ENCODE measurements around the gene PLEKHB2.
"Not testable (repeated sequence)": the region's sequence is repeated elsewhere in the genome, so short reads cannot be mapped to it uniquely, and the experiment has no call there.

PLEKHB2 gene

DNA sequence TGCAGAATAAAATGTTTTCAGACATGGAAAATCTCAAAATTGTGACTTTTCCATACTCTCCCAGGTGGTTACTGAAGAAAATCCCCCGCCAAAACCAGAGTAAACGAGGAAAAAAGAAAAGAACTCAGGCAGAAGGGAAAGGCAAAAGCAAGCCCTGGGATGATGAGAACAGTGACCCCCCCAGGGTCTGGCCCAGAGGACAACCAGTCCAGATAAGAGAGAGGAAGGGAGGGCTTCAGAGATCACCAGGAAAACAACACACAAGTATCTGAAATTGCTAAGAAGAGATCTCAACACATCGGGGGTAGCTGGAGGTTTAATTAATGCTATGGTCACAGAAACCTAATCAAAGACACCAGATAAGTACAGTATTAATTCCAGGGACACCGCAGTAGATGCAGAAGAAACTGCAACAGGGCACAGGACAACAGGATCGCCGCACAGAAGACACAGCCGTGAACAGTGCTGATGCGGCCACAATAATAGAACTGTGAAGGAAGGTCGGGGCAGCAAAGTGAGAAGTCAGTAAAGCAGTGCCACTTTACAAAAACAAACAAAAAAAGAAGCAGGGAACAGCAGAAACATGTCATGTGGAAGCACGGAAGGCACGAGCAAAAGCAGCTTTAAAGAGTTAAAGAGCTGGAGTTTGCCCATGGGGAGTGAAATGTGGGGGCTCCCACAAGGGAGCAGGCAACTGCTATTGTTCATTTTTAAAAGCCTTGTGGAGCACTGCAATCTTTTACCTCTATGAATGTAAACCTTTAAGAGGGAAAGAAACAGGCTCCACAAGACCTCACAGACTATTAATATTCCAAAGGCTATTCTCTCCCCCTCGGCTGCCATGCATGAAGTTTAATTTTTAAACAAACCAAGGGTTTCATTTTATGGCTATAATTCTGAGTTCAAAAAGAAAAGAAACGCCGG is 40.3 kb upstream of the PLEKHB2 start:
- Histone ChIP-seq H3K9ac (ENCODE audit: low read length) (no peak overlapping the region), H3K9me3 (replicated peaks; ENCODE audit: insufficient read depth, low read length) (no peaks in the 10 kb centered on the region), H2AFZ (ENCODE audit: low read length) (no peak overlapping the region), H3K79me2 (ENCODE audit: low read length) (peaks cover 97% of the 10 kb centered on the region), H3F3A (ENCODE audit: insufficient read depth, low read length) (no peaks in the 10 kb centered on the region), H3K4me2 (ENCODE audit: low read depth, low read length) (no peak overlapping the region), H3K36me3 (replicated peaks; ENCODE audit: insufficient read depth, low read length) (peaks cover 3% of the 10 kb centered on the region; the same call in 1 of the 2 replicates), H3K27ac (ENCODE audit: low read length) (no peak overlapping the region), H4K20me1 (ENCODE audit: insufficient read depth, low read length) (peaks cover 7% of the 10 kb centered on the region), H3K4me1 (ENCODE audit: low read length) (no peaks in the 10 kb centered on the region), H3K9me2 (replicated peaks; ENCODE audit: insufficient read depth, low read length) (no peaks in the 10 kb centered on the region), H3K4me3 (ENCODE audit: low read length) (no peak overlapping the region), H3K27me3 (replicated peaks; ENCODE audit: insufficient read depth, low read length) (no peaks in the 10 kb centered on the region)
- TF ChIP-seq, protein P1, sequence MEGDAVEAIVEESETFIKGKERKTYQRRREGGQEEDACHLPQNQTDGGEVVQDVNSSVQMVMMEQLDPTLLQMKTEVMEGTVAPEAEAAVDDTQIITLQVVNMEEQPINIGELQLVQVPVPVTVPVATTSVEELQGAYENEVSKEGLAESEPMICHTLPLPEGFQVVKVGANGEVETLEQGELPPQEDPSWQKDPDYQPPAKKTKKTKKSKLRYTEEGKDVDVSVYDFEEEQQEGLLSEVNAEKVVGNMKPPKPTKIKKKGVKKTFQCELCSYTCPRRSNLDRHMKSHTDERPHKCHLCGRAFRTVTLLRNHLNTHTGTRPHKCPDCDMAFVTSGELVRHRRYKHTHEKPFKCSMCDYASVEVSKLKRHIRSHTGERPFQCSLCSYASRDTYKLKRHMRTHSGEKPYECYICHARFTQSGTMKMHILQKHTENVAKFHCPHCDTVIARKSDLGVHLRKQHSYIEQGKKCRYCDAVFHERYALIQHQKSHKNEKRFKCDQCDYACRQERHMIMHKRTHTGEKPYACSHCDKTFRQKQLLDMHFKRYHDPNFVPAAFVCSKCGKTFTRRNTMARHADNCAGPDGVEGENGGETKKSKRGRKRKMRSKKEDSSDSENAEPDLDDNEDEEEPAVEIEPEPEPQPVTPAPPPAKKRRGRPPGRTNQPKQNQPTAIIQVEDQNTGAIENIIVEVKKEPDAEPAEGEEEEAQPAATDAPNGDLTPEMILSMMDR (IDR thresholded peaks at IDR 0.05; ENCODE audit: low read length) = no peak
- TF ChIP-seq EZH2phosphoT487 (IDR thresholded peaks at IDR 0.05; ENCODE audit: low read length) = no peak
- DNase-seq = no peak

DNA sequence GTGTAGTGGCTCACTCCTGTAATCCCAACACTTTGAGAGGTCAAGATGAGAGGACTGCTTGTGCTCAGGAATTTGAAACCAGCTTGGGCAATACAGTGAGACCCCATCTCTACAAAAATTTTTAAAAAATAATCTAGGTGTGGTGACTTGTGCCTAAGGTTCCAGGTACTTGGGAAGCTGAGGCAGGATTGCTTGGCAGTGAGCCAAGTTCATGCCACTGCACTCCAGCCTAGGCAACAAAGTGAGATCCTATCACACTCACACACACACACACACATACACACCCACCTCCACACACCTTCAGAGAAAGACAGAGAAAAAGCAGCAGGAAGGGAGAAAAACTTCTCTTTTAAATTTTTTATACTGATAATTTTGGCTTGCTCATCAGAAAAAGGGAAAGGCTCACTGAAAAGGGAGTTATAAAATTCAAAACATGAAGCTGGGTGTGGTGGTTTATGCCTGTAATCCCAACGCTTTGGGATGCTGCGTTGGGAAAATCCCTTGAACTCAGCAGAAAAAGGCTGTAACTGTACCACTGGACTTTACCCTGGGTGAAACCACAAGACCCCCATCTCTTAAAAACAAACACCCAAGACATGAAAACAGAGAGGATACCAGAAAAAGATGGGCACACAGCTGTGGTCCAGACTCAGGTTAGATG is 37.5 kb upstream of the PLEKHB2 start:
- Histone ChIP-seq H4K20me1 (ENCODE audit: insufficient read depth, low read length) (peaks cover 4% of the 10 kb centered on the region), H3K9ac (ENCODE audit: low read length) (no peak overlapping the region), H2AFZ (ENCODE audit: low read length) (no peak overlapping the region), H3K9me2 (replicated peaks; ENCODE audit: insufficient read depth, low read length) (no peaks in the 10 kb centered on the region), H3K4me1 (ENCODE audit: low read length) (no peaks in the 10 kb centered on the region), H3K79me2 (ENCODE audit: low read length) (peaks cover 97% of the 10 kb centered on the region), H3F3A (ENCODE audit: insufficient read depth, low read length) (no peaks in the 10 kb centered on the region), H3K27me3 (replicated peaks; ENCODE audit: insufficient read depth, low read length) (no peaks in the 10 kb centered on the region), H3K27ac (ENCODE audit: low read length) (no peak overlapping the region), H3K9me3 (replicated peaks; ENCODE audit: insufficient read depth, low read length) (no peaks in the 10 kb centered on the region), H3K36me3 (replicated peaks; ENCODE audit: insufficient read depth, low read length) (0 out of 2 replicates have a peak, but pooled peaks cover 6% of the 10 kb centered on the region), H3K4me3 (ENCODE audit: low read length) (no peak overlapping the region), H3K4me2 (ENCODE audit: low read depth, low read length) (no peak overlapping the region)
- no peak for DNase-seq
- TF ChIP-seq, protein P1 (IDR thresholded peaks at IDR 0.05; ENCODE audit: low read length) = no peak
- TF ChIP-seq EZH2 (optimal IDR thresholded peaks at IDR 0.05; ENCODE audit: low read depth, low read length) (no peak), EZH2phosphoT487 (IDR thresholded peaks at IDR 0.05; ENCODE audit: low read length) (no peak)

DNA sequence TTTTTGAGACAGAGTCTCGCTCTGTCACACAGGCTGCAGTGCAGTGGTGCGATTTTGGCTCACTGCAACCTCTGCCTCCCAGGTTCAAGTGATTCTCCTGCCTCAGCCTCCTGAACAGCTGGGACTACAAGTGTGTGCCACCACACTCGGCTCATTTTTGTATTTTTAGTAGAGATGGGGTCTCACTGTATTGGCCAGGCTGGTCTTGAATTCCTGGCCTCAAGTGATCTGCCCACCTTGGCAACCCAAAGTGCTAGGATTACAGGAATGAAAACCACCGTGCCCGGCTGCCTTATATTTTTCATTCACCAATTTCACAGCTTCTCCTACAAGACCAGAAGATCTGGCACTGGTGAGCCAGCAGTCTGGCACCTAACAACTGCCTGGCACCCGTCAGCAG is 37.0 kb upstream of the PLEKHB2 start:
- not testable (repeated sequence) for H3K27me3 ChIP-seq (replicated peaks; ENCODE audit: insufficient read depth, low read length); H3K4me1 ChIP-seq (ENCODE audit: low read length); H3F3A ChIP-seq (ENCODE audit: insufficient read depth, low read length); H3K36me3 ChIP-seq (replicated peaks; ENCODE audit: insufficient read depth, low read length); H2AFZ ChIP-seq (ENCODE audit: low read length); H3K4me3 ChIP-seq (ENCODE audit: low read length); H3K9me2 ChIP-seq (replicated peaks; ENCODE audit: insufficient read depth, low read length); H3K27ac ChIP-seq (ENCODE audit: low read length); H3K9ac ChIP-seq (ENCODE audit: low read length); DNase-seq; H3K4me2 ChIP-seq (ENCODE audit: low read depth, low read length); H3K9me3 ChIP-seq (replicated peaks; ENCODE audit: insufficient read depth, low read length); H4K20me1 ChIP-seq (ENCODE audit: insufficient read depth, low read length)
- peaks cover 97% of the 10 kb centered on the region for H3K79me2 ChIP-seq (ENCODE audit: low read length)

DNA sequence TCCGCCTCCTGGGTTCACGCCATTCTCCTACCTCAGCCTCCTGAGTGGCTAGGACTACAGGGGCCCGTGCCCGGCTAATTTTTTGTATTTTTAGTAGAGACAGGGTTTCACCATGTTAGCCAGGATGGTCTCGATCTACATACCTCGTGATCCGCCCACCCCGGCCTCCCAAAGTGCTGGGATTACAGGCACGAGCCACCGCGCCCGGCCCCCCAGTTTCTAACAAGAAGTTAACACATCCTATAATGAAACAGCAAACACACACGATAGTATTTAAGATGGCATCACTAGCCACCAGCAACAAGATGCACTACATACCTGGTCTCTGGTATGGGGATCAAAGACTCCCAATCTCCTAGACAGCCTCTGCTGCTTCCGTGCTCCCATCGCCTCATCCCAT is 29.6 kb upstream of the PLEKHB2 start:
- not testable (repeated sequence) for DNase-seq; H3K4me1 ChIP-seq (ENCODE audit: low read length); H3K9me3 ChIP-seq (replicated peaks; ENCODE audit: insufficient read depth, low read length); H2AFZ ChIP-seq (ENCODE audit: low read length); H3K4me3 ChIP-seq (ENCODE audit: low read length); H3K9ac ChIP-seq (ENCODE audit: low read length); H3K27me3 ChIP-seq (replicated peaks; ENCODE audit: insufficient read depth, low read length); H4K20me1 ChIP-seq (ENCODE audit: insufficient read depth, low read length); H3F3A ChIP-seq (ENCODE audit: insufficient read depth, low read length); H3K9me2 ChIP-seq (replicated peaks; ENCODE audit: insufficient read depth, low read length); H3K4me2 ChIP-seq (ENCODE audit: low read depth, low read length); H3K27ac ChIP-seq (ENCODE audit: low read length)
- H3K79me2 ChIP-seq (ENCODE audit: low read length) = peaks cover 97% of the 10 kb centered on the region
- peaks cover 17% of the 10 kb centered on the region for H3K36me3 ChIP-seq (replicated peaks; ENCODE audit: insufficient read depth, low read length)

Measured in MM.1S (cell line).